Activated CD8-positive, alpha-beta memory T cell treated with anti-CD3 and anti-CD28 coated beads for 24 hours (primary cell): Measurements from ENCODE around the gene GALNTL6.

Experiments
- DNase-seq: peaks from one replicate; pipeline ENCODE4 v3.0.0-alpha.2; 2020

Gene GALNTL6

DNA sequence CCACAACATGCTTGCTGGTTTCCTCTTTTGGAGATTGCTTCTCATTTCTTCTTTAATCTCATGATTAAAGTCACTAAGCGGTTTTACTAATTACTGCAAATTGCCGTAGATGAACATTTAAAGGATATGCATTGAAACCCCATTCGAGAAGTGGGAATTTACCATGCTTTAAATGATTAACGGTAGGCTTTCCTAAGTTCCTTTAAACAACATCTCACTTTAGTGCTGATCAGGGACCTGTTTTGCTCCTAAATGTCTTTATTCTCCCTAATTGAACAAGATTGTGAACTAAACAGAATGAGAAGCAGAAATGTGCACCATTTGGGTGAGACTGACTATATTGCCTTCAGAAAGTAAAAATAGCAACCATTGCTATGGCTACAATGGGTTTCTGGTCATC is 430.3 kb downstream of the GALNTL6 start:
- no peak for DNase-seq

DNA sequence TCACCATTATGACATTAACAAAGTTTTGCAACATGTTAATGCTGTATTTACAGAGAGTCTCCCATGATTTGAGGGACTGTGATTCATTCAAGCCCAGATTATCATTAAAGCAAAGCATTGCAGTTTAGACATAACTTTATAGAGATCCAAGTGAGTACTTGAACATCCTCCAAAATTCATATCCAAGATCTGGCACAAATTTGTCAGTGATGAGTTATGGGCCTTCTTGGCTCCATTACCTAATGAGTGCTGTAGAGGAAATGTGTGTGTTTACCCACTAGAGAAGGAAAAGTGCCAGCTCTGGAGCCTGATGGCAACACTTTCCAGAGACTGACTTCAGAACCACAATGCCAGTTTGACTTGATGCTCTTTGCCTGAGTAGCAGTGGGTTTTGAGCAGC is 432.3 kb downstream of the GALNTL6 start:
- no peak for DNase-seq

DNA sequence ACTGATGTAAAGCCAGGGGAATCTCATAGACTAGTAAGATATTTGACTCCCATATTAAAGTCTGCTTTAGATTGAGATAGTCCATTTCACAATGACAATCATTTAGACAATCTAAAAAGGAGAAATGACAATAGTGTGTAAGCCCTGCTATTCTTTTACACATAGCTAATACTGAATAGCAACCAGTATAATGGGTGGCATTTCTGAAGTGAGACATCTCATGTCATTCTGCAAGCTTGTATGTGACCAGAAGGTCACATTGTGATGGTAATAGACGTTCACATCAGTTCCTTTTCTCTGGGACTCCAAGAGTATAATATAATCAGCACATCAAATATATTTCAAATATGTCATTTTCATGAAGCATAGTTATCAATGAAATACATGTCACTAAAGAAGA is 440.2 kb downstream of the GALNTL6 start:
- no peak for DNase-seq

DNA sequence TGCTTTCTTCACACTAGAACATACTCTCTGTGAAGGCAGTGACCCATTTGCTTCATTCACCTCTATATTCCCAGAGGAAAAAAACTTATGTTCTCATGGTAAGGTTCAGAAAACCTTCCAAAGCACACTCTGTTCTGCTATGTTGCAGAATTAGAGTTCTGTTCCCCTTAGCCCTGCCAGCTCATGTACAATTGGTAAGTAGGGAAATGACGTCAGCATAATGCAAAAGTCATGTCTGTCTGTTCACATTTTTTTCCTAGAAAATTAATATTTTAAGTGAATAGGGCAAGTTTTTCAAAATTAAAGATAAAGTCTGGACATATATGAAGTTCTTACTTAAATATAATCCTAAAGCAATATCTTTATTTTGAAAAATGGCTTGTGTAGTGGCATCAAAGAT is 443.6 kb downstream of the GALNTL6 start:
- no peak for DNase-seq

DNA sequence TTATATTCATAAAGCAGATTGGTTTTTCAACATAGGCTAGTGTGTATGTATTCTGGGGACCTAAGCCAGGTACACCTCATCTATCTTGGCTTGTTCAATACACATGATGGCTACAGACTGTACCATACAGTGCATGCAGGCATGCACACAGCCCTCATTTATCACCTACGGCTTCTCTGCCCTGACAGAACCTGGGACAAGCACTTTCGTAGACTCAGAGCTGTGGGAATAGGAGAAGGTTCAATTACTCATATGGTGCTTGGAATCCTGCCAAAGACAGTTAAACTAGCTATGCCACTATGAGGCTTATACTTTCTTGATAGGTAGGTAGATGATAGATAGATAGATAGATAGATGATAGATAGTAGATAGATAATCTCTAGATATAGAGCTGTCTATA is 457.2 kb downstream of the GALNTL6 start:
- DNase-seq = no peak

DNA sequence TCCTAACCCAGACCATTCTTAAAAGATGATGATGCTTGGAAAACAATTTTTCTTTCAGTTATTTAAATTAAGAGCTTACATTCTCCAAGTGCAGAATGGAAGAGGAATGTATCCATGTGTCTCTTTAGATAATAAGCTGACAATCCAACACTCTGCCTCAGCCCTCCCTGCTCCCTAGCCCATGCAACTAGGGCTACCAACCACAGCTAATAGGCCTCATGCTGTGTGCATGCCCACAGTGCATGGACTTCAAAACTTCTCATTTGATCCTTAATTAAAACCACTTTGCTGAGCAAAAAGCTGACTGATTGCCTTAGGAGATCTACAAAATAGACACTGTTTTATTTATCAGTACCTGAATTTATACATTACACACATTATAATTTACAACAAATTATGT is 473.9 kb downstream of the GALNTL6 start:
- DNase-seq = no peak

DNA sequence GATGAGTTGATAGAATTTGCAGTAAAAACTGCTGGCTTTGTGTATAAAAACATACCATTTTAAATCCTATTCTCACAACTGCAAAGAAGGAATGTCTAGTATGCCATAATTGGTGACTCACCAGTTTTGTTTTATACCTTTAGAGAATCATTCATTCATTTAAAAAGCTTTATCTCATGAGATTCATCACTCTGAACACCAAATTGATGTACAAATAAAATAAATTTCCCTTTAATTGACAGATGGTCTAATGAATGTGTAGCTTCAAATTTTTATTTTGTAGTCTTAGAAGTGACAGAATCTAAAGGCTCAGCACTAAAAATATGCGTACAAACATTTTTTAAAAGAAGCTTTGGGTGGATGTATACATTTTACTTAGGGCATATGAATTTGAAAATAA is 492.5 kb downstream of the GALNTL6 start:
- no peak for DNase-seq

DNA sequence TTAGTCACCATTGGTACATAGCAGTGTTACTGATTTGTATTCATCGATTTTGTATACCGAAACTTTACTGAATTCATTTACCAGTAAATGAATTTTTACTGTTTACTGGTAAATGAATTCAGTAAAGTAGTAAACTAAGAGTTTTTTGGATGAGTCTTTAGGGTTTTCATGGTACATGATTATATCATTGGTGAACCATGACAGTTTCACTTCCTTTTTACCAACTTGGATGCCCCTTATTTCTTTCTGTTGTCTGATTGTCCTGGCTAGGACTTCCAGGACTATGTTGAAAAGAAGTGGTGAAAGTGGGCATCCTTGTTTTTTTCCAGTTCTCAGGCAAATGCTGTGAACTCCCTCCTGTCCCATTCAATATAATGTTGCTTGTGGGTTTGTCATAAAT is 494.9 kb downstream of the GALNTL6 start:
- DNase-seq = no peak

DNA sequence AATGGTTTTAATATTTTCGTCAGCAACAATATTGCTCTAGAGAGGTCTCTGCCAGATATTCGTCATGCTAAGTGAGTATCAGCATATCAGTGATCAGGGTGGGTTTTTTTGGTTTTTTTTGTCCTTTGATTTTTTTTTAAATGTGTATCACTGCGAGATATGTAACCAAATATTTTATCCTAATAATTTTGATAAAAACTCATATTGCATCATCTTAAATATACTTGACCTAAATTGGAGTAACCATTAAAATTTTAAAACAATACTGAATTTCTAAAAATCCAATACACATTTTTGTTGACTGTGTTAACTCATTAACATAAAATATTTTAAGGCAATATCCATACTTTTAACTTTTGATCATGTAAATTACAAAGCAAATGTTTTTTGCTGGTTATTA is 498.5 kb downstream of the GALNTL6 start:
- DNase-seq = no peak

DNA sequence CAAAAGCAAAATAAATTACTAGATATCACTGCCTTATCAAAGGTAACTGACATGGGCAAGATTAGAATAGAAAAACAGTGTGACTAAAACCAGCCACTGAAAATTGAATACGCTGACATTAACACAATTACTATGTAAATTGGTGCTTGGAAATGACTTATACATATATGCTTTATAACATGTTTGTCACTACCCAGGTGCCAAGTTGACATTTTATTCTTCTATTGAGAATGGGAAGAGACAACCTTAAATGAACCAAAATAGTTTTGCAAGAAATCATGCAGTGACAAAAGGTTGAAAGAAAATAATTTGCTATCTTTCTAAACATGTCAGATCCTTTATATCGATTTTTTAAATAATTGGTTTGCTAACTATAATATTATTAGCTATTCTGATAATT is 510.1 kb downstream of the GALNTL6 start:
- no peak for DNase-seq

DNA sequence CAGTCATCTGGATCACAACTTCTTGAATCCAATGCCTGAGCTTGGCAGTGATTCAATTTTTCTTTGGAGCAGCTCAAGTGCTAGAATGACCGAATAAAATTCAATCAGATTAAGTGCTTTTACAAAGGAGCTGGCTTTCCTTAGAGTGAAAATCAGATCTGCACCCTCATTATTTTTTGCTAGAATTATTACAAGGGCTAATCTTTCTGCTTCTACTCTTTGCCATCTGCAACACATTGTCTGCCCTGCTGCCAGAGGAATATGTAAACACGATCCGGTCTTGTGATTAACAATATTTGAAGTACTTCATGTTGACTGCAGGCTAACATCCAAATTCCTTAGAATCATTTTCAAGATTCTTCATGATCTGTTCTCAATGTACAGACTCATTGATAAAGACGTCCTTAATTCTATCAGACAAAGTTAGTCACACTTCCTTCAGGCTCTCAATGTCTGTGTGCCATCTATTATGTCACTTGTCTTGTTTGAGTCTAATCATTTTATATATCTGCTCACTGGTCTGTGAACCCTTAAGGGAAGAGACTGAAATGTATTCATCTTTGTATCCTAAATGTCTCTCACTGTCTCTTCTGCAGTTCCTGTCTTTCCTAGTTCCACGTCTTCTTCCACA is 531.2 kb downstream of the GALNTL6 start:
- no peak for DNase-seq

DNA sequence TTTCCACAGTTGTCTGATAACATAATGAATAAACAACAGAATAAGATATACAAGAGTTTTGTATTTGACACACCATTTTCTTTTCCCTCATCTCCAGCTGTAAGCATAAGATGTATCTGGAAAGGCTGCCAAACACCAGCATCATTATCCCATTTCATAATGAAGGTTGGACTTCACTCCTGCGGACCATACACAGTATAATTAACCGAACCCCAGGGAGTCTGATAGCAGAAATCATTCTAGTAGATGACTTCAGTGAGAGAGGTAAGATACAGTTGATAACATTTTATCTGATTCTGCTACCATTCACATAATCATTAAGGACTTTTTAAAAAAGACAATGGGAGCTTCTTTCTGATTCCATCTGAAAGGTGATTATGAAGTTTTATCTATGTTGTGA is 535.2 kb downstream of the GALNTL6 start:
- no peak for DNase-seq

DNA sequence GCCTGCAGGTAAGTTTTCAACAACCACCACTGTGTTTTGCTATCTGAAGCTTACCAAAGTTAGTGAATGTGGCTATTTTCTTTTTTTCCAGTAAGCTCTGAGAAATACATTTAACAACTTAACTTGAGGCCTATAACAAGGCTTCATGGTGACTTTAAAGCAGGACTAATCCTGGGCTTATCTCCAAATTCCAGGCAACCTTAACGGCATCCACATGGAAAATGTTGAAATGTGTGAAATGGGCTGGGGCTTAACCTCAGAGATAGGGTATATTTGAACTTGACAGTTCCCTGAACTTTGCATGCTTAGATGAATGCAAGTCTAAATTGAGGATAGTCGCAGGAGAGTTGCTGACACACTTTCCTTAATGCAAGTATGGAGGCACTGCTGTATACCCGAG is 539.2 kb downstream of the GALNTL6 start:
- DNase-seq = no peak

DNA sequence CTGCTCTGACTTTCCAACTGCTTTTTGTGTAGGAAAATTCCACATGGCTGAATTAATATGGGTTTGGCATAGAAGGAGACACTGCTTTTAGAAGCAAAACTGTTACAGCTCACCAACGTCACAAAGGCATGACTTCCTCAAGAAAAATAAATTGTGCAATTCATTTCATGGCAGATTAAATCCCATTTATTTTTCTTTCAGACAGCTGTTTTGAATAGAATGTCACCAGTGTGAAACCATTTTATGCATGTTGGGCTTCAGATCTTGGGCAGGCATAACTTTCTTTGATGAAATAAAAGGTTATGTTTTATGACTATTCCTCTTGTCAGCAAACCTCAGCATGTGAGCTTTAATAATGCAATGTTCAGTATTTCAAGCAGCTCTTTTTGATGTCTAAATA is 542.8 kb downstream of the GALNTL6 start:
- DNase-seq = no peak

DNA sequence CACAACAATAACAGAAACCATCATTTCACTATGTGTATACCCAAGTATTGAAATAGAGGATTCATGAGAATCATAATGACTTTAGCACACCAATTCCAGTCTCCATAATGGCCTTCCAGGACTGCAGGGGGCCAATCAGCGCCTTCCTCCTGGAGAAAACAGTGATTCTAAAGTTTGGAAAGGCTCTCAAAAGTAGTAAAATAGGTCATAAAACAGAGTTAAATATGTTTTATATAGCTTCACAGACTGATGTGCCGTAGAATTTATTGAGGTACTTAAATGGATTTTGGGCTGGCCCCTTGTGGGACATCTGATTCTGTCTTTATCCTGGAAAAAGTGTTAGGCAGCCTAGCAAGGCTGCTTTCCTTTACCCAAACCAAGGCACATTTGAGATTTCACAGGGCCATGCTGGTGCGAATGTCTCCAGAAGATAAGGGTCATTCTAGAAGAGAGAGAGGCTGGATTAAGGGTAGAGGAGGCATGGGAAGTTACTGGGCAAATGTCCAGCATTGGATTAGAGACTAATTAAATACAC is 543.9 kb downstream of the GALNTL6 start:
- no peak for DNase-seq

DNA sequence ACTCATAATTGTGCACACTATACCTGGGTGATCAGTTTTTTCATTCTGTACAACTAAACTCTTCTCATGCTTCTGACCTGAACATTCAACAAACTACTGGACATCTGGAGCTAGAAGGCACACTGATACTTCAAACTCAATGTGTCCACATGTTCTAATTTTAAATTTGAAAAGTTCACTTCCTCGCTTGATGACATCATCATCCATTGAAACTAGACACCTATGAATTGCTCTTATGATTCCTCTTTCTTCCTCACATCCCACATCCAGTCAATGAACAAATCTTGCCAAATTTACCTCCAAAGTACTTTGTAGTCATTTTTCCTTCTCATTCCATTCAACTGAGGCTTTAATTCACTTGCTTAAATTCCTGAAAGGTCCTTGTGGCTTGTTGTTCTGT is 549.4 kb downstream of the GALNTL6 start:
- no peak for DNase-seq

DNA sequence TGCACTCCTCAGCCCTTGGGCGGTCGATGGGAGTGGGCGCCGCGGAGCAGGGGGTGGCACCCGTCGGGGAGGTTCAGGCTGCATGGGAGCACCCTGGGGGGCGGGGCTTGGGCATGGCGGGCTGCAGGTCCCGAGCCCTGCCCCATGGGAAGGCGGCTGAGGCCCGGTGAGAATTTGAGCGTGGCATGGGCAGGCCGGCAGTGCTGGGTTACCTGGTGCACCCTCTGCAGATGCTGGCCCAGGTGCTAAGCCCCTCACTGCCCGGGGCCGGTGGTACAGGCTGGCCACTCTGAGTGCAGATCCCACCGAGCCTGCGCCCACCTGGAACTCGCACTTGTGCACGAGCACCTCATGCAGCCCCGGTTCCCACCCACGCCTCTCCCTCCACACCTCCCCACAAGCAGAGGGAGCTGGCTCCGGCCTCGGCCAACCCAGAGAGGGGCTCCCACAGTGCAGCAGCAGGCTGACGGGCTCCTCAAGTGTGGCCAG is 556.3 kb downstream of the GALNTL6 start:
- DNase-seq = no peak

DNA sequence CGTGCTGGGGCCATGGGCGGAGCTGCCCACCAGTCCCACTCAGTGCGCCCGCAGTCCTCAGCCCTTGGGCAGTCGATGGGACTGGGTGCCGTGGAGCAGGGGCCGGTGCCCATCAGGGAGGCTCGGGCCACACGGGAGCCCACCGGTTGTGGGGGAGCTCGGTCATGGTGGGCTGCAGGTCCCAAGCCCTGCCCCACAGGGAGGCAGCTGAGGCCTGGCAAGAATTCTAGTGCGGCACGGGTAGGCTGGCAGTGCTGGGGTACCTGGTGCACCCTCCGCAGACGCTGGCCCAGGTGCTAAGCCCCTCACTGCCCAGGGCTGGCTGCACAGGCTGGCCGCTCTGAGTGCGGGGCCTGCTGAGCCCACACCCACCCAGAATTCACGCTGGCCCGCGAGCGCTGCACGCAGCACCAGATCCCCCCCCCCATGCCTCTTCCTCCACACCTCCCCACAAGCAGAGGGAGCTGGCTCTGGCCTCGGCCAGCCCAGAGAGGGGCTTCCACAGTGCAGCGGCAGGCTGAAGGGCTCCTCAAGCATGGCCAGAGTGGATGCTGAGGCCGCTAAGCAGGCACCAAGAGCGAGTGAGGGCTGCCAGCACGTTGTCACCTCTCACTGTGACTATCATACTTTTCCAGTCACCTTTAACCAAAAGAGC is 564.4 kb downstream of the GALNTL6 start:
- no peak for DNase-seq

DNA sequence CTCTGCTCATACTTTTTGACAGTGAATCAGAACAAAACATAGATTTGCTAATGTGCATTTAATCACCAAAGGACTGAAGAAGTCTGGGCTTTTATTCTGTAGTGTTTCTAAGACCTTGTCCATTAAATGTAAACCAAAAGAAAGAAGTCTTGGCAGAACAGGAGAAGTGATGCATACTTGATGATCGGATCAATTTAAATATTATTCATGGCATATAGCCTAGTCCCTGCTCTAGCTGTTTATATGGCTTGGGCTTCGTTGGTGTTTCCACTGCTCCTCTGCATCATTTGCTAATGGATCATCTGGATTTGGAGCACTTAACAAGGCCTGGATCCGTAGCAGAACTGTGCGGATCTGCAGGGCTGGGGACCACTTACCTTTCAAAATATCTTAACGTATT is 566.6 kb downstream of the GALNTL6 start:
- no peak for DNase-seq

DNA sequence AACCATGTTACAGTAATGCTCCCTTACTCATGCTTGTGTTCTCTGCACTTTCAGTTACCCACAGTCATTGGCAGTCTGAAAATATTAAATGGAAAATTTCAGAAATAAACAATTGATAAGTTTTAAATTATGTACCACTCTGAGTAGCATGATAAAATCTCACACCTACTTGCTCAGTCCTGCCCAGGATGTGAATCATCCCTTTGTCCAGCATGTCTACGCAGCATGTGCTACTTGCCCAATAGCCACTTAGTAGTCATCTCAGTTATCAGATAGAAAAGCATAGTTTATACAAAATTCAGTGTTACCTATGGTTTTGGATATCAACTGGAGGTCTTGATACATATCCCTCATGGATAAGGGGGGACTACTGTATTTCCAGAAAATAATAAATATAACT is 577.1 kb downstream of the GALNTL6 start:
- no peak for DNase-seq

DNA sequence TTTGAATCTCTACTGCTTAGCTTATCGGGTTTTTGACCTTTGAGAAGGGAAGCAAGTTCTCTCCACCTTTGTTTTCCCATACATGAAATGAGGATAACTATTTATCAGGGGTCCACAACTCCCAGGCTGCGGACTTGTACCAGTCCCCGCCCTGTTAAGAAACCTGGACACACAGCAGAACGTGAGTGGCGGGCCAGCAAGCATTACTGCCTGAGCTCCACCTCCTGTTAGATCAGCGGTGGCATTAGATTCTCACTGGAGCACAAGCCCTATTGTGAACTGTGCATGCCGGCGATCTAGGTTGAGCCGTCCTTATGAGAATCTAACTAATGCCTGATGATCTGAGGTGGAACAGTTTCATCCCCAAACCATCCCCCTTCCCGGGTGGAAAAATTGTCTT is 579.5 kb downstream of the GALNTL6 start:
- DNase-seq = no peak

DNA sequence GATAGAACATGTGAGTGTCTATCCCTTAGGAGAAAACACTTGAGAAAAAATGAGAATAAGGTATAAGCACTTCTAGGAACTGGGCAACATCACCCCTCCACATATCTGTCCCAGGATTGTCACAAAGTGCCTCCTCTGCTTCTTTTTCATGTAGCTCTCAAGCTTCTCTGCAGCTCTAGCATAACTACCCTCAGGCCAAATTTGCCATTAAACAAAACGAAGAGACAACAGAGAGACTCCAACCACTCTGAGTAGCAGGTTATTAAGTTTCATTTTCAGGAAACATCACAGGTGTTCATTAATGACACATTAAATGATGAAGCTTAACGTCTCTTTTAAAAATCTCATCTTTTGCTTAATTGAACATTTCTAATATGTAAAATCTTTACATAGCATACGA is 580.0 kb downstream of the GALNTL6 start:
- DNase-seq = no peak

DNA sequence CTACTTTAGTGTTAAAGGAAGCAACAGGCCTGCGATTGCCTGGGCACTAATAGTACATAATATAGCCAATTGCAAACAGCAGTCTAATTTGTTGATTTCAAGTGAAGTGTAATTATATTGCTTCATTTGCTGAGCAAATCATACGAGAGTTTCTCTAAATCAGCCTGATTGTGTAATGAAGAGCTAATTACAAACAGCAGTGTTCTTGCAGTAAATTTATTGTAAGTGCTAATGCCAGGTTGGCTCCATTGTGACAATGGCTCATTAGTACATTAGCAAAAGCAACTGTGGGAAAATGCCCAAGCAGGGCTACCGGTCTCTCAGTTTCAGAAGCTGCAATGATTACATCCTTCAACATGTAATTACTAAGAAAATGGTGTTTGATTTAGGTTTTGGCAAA is 591.5 kb downstream of the GALNTL6 start:
- DNase-seq = no peak

DNA sequence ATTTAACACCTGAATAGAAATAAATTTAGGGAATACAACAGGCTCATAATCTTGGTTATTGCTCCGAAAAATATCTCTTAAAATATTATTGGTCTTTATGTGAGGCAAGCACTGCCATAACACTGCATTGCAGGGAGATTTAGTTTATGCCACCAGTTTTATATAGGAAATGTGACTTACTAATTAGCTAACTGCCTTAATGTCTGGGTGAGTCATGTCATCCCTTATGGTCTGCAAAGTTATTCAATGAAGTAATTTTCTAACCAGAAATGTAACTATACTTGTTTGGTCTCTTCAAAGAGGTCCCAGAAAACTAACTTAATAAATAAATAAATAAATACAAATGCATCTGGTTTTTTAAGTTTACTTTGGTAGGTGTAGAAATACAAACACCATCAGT is 597.2 kb downstream of the GALNTL6 start:
- DNase-seq = no peak

DNA sequence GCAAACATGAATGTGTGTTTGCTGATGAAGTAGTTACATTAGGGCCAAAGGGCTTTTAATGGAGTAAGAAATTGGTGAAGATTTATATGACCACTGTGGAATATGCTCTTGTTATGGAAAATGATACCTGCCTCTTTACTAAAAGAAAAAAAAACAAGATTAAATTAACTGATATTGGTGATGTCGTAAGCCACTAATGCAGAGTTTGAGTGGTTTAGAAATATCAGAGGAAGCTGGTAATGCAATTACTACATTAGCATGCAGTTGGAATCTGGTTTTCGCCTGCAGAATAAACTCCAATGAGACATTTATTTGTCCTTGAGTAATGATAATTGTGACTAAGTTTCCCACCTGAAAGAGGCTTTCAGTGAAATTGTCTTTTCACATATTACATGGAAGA is 597.9 kb downstream of the GALNTL6 start:
- DNase-seq = no peak
